ENCODE measurements around the gene RAI1.
"Not testable (repeated sequence)": the region's sequence is repeated elsewhere in the genome, so short reads cannot be mapped to it uniquely, and the experiment has no call there.

Gene RAI1

DNA sequence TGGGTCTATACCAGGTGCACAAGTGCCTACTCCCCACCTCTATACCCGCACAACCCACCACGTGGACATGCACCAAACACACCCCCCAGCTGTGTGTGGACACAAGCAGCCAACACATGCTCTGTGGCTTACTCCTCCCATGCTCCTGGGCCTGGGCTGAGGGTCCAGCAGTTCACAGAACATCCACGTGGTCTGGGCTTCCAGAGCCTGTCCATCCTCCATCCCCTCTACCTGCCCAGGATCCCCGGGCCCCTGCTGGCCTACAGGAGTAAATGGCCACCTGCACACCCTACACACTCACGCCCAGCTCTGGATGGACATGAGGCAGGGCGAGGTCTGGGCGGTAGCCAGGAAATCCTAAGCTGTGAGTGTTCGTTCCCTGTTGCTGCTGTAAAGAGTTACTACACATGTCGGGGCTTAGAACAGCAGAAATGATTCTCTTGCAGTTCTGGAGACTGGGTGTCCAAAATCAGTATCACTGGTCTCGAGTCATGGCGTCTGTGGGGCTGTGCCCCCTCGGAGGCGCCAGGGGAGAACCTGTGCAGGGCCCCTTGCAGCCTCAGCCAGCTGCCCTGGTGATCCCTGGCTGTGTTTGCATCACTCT, 15.0 kb upstream of the RAI1 start:
- DNase-seq: no peak

DNA sequence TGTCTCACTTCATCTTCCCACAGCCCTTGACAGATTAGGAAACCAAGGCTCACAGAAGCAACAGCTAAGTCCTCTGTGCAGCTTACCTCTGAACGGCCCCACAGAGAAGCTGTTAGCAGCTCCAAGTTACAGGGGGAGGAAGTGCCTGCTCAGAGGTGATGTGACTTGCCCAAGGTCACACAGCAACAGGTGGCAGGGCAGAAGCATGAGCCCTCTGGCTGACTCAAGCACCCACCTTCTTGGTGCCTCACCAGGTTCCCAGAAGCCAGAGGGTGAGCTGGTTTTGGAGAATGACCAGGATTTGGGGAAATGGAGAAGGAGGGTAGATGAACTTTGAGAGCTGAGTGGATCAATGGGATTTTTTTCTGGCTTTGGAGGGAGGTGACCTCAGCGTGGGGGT, 14.0 kb upstream of the RAI1 start:
- DNase-seq: no peak

DNA sequence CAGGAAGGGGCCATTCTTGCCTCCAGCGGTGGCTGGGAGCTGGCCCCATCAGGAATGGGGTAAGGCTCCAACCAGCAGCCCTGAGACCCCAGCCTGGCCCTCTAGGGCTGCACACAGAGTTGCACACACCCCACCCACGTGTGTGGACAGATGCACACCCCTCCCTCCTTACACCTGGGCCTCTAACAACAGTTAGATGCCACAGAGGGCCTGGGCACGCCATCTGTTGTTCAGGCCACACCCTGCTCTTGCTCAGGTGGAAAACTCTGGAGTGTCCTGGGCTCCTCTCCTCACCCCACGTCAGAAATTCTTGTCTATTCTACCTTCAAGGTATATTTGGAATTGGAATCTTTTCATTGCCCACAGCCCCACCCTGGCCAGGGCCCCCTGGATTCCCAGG, 13.3 kb upstream of the RAI1 start:
- DNase-seq: no peak

DNA sequence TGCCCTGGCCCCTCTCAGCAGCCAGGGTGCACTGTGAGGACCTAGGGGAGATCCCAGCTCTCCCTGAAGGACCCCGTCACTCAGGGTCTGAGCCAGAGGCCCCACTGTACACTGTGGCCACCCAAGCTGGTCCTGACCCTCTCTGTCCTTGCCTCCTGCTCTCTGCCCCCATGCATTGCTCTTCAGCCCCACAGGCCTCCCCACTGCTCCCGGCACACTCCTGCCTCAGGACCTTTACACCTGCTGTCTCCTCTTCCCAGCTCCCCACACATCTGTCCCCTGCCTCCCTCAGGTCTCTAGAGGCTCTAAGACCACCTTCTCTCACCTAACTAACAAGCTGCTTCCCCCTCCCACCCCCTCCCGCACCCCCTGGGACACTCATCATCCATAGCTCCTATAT, 12.9 kb upstream of the RAI1 start:
- no peak for DNase-seq

DNA sequence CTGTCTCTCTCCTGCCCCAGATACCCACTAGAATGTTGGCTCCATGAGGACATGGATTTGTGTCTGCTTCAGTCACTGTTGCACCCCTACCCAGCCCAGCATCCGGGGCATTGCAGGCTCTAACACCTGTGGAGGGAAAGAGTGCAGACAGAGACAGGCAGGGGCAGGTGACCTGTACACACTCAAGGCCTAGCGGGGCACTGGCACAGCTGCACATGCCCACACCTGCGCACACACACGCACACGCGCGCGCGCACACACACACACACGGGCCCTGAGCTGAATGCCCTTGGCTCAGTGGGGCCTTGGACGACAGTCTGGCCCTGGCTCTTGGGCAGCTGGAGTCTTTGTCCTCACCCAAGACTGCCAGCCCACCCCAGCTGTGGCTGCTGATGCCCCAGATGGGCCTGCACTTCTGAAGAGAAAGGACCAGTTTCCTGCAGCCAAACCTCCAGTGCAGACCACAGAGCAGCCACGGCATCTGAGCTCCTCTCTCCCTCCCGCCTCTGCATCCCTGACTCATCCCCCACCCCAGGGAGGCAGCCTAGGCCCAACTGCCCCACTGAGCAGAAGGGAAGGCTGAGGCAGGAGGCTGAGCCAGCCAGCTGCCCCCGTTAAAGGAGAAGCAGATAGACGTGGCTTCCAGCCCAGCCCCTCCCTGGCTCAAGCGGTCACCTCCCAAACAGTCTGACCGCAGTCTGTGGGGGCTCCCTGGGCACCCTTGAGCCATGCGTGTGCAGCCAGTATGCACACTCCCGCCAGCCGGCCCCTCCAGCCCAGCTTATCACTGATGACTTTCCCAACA, 12.3 kb upstream of the RAI1 start:
- no peak for DNase-seq

DNA sequence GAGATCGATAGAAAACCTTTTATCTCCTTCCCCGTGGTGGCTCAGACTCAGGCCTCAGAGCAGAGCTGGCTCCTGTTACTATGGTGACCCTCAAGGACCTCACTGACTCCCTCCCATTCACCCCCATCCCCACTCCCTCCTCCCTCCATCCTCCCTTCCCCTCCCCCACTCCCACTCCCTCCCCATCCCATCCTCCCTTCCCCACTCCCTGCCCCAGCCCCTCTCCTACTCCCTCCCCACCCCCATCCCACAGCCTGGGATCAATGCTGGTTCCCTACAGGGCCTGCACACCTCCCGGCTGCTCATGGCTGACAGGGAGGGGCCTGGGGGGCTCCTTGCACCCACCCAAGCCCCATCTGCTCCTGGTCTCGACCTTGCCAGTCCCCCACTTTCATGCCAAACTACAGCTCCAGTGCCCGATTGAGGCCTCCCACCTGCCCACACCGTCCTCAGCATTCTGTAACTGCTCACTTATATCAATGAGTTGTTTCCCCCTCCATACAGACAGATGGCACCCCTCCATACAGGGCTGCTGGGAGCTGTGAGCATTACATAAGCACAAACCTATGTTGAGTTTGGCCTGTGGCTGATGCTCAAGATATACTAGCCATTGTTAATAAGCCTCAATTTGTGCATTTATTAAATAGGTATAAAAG, 11.6 kb upstream of the RAI1 start:
- DNase-seq: no peak

DNA sequence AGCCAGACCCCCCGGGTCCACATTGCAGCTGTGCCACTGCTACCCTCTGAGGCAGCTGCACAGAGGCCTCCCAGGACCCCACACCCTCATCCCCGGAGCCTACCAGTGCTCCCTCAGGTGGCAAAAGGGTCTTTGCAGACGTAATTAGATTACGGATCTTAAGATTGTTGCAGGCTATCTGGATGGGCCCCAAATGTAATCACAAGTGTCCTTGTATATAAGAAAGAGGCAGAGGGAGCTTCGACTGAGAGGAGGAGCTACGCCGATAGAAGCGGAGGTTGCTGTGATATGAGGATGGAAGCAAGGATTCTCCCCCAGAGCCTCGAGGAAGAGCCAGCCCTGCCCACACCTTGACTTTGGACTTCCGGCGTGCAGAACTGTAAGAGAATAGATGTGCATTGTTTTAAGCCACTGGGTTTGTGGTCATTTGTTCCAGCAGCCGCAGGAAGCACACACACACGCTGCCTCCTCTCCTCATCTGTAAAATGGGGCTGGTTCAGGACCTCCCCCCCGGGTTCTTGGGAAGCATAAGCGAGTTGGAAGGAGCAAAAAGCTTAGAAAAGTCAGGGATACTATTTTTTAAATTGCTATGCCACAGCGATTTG, 10.5 kb upstream of the RAI1 start:
- no peak for DNase-seq

DNA sequence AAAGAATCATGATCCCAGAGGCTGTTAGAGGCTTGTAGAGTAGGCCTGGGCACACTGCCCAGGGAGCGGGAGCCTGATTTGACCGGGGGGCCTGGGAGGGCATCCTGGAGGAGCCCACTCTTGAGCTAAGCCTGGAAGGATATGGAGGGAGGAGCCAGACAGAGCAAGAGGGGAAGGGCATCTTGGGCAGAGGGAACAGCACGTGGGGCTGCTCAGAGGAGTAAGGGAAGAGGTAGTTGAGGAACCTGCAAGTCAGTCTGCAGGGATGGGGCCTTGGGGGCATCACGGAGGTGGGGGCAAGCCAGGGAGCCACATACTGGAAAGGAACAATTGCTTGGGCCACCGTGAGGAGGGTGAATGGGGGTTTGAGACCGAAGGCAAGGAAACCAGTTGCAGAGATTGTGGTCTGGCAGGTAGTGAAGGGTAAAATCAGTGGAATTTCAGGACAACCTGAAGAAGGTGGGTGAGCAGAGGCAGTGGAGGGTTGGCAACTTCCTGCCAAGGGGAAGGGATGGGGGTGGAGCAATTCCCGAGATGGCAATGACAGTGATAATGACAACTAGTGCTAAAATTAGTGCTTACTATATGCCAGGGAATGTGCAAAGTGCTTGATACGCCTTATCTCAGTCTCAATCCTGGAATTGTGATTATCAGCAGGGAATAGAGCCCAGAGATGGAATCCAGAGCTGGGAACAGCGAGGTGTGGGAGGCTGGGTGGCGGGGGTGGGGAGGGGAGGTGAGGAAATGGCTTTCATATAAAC, 9.7 kb upstream of the RAI1 start:
- DNase-seq: no peak

DNA sequence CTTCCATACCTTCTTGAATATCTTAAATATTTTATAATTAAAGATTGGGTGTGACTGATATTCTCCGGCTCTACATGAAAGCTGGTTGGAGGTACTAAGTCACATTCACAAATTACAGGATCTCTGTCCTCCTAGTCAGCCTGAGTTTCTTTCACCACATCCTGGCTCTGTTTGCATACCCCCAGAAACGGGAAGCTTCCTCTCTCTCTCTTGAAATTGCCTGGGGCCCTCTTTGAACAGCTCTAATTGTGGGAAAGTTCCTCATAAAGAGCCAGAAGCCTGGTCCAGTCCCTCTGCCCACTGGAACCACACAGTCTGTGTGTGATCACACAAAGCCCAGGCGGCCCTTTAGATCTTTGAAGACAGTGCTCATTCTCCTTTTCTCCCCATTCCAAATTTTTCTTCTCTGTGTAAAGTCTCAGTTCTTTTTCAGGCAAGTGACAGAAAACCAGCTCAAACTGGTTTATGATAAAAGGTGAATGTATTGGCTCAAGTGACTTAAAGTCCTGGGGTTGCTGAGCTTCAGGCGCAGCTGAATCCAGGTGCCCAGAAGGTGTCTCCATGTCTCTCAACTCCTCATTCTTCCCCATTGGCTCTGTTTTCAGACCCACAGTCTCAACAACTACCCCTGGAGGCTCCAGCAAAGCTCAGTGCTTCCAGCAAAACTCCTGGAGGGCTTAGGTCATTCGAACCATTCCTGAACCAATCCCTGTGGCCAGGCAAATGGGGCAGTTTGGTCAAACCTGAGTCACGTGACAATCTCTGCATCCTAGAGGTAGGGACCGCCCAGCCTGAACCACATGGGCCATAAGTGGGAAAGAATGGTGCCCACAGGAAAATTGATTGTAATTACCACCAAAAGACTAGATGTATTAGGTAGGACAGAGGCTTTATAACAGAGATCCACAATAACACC, 8.5 kb upstream of the RAI1 start:
- no peak for DNase-seq

DNA sequence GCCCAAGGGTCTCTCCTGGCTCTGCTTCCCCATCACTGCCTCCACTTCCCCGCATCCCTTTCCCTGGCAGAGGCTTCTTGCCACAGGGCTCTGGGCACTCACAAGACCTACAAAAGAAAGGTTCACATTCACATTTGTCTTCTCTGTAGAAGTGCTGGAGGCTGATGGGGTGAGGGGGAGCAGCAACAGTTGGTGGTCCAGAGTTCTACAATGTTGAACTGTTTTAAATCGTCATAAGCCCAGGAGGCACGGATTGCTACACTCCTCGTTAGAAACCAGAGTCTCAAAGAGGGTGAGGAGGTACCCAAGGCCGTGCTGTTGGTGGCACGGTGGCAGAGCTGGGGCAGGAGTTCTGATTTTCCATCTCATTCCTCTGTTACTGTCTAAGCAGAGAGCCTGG, 5.8 kb upstream of the RAI1 start:
- DNase-seq: no peak

DNA sequence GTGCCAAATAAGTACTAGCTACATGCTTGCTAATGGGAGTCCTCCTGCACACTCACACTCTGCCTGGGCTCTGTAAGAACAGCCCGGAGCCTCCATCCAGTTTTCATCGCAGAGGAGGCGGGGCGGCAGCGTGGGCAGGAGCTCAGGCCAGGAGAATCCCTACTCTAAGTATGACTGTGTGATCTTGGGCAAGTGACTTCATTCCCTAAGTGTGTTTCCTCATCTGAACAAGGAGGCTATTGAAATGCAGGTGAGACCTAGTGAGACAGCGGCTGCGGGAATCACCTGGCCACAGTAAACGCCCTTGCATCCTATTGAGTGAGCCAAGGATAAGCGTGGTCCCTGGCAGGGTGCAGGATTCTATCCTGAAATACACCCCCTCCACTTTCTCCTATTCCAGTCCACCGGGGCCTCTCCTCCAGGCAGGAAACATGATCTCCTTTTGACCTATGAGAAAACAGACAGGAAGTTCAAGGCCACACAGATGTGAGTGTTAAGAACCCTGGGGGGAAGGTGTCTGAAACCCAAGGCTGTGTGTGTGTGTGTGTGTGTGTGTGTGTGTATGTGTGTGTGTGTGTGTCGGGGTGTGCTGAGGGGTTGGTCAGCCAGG, 5.2 kb upstream of the RAI1 start:
- no peak for DNase-seq

DNA sequence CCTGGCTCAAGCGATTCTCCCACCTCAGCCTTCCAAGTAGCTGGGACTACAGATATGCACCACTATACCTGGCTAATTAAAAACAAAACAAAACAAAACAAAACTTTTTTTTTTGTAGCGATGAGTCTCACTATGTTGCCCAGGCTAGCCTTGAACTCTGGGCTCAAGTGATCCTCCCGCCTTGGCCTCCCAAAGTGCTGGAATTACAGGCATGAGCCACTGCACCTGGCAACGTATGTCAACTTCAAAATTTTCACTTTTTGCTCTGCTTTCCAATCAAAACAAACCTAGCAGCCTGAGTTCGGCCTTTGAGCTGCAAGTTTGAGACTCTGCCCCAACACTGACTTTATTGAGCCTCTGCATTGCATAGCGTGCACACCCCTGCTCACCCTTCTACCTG, 4.5 kb upstream of the RAI1 start:
- no peak for DNase-seq

DNA sequence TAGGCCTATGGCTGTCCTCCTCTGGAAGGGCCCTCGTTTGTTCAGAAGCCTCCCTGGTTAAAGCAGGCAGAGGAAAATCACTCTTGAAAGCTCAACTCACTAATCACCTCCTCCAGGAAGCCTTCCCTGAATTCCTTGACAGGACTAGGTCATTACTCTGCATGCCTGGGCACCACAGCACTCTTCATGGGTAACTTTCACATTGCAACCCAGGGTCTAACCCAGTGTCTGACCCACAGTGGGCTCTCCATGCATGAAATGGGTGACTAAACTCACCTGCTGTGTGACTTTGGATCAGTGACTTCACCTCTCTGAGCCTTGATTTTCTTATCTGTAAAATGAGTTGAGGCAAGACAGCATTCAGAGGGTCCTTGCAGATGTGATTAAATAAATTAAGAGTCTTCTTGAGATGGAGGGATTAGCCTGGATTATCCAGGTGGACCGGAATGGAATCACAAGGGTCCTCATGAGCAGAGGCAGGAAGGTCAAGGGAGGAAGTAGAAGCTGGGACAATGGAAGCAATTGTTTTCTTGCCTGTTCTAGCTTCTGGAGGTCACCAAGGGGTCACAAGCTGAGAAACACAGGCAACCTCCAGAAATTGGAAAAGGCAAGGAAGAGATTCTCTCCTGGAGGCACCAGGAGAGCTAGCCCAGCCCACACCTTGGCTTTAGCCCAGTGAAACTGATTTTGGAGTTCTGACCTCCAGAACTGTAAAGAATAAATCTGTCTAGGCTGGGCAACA, 3.8 kb upstream of the RAI1 start:
- no peak for DNase-seq

DNA sequence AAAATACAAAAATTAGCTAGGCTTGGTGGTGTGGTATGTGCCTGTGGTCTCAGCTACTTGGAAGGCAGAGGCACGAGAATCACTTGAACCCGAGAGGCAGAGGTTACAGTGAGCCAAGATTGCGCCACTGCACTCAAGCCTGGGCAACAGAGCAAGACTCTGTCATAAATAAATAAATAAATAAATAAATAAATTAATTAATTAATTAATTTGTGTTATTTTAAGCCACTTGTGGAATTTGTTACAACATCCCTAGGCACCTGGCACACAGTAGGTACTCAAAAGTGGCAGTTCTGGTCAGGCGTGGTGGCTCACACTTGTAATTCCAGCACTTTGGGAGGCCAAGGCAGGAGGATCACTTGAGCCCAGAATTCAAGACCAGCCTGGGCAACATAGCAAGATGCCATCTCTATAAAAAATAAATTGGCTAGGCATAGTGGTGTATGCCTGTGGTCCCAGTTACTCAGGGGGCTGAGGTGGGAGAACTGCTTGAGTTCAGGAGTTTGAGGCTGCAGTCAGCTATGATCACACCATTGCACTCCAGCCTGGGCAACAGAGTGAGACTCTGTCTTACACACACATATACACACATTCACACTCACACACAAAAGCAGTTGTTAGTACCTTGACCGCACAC, 3.1 kb upstream of the RAI1 start:
- DNase-seq: not testable (repeated sequence)

DNA sequence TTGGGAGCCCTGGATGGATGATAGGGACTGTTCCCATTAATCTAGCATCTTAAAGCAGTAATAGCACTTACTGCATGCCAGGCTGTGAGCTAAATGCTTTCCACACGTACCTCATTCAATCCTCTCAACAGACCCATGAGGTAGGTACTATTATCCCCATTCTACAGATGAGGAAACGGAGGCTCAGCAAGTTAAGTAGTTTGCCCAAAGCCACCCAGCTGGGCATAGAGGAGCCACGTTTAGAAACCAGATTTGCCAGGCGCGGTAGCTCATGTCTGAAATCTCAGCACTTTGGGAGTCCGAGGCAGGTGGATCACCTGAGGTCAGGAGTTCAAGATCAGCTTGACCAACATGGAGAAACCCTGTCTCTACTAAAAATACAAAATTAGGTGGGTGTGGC, 2.0 kb upstream of the RAI1 start:
- no peak for DNase-seq

DNA sequence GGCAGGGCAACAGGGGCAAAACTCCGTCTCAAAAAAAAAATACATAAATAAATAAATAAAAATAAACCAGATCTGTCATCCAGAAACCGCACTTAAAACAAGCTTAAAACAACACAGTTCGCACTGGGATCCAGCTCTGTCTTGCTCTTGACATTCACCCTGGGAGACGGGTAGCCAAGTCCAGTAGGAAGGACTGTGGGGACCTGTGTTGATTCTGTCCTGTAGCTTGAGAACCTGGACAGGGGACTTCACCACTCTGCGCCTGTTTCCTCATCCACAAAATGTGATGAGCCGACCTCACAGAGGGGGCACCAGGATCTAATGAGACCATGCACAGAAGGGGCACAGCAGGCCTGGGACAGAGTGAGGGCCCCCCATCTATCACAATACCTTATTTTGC, 1.5 kb upstream of the RAI1 start:
- no peak for DNase-seq

DNA sequence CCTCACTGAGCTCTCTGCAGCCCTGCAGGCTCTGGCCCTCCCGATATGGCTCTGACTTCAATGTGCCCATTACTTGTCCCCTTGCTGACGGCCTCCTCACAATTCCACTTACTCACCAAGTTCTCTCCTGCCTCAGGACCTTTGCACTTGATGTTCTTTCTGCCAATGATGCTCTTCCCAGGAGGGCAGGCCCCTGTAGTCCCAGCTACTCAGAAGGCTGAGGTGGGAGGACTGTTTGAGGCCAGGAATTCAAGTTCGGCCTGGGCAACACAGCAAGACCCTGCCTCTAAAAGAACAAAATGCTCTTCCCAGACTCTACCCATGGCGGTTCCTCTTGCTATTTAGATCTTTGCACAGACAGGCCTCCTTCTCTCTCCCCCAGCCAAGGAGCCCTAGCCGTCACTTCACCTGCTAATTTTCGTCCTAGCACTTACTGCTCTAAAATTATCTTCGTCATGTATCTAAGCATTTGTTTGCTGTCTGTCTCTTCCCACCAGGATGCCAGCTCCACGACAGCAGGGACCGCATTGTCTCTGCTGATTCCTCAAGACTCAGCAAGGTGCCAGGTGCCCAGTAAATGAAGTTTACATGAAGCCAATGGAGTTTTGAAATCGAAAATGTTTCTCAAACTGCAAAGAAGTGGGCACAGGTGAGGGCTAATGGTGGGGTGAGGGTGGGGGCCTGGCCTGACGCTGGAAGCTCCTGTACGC, 626 bp upstream of the RAI1 start:
- DNase-seq: no peak

DNA sequence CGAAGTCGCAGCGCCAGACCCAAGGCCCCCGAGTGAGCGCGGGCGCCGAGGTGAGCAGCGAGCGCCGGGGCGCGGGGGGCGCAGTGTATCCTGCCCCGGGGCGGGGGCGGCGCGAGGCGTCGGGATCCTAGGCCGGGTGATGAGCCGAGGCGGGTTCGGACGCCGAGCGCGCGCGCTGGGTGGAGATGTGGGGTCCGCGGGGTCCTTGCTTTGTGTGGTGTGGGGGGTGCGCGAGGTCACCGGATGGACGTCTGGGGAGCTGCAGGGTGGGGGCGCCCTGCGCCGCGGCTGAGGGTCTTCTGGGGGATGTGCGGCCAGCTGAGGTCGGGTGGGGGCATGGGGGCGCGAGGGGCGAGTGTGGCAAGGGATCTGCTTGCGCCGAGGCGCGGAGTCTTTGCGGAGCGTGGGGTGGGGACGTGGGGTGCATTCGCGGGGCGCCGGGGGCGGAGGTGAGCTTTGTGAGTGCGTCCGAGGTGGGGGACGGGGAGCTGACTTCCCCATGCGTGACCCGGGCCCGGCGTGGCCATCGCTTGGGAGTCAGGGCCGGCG, 560 bp downstream of the RAI1 start:
- no peak for DNase-seq

DNA sequence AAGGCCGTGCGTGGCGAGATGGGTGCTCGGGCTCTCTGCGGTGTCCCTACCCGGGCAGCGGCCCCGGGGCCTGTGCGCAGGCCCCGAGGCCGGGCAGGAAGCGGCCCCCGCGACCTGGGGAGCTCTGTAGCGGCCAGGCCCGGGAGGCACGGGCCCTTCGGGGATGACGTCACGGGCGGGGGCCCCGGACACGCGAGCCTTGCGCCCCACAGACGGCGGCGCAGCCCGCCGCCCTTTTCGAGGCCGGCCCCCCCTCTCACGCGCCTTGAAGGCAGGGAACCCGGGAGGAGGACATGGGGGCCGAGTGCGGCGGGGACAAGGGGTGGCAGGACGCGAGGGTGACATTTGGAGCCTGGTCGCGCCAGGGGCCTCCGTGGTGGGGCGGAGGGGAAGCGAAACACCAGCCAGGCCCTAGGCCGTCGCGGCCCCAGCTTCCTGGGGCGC, 1.1 kb downstream of the RAI1 start:
- no peak for DNase-seq

Data from NCI-H1436 treated with DMSO at 0.1 percent for 48 hours (cell line).